CD14-positive monocyte (primary cell): ENCODE results near the gene ARID3B. TPM values are rescaled to one million over a fixed set of nuclear protein-coding genes. Genes with fewer than 3 reads are reported as not detected.

Experiments used
- DNase-seq, 3 donors: peaks; one replicate each; pipeline ENCODE4 v3.0.0-alpha.2; 2011 to 2022
- H2AFZ ChIP-seq: 2 replicates; pipeline ENCODE4 v1.6.0; 2012; ENCODE audit warnings: mild to moderate bottlenecking, low read depth, low read length, inconsistent platforms; ENCODE audit not compliant: insufficient read depth, poor library complexity, severe bottlenecking
- H3K27ac ChIP-seq, 2 donors: 1 replicate in 1 of 2; 2 replicates in 1 of 2; pipeline ENCODE4 v1.5.1; 2012 to 2013; ENCODE audit warnings: low read length in 2 of 2, control low read depth in 1 of 2, inconsistent platforms in 1 of 2, low read depth in 1 of 2, mild to moderate bottlenecking in 1 of 2
- H3K27me3 ChIP-seq, 2 donors: one replicate each; pipeline versions ENCODE4 v1.6.0 to v1.6.1; 2011 to 2013; ENCODE audit warnings: low read length in 2 of 2; ENCODE audit not compliant: control insufficient read depth in 2 of 2, insufficient read depth in 2 of 2
- H3K36me3 ChIP-seq, 2 donors: replicated peaks in 1 of 2; 1 replicate in 1 of 2; 2 replicates in 1 of 2; pipeline versions ENCODE4 v1.5.1 to v1.6.1; 2012 to 2013; ENCODE audit warnings: low read length in 2 of 2, control low read depth in 1 of 2, inconsistent platforms in 1 of 2, mild to moderate bottlenecking in 1 of 2; ENCODE audit not compliant: insufficient read depth in 2 of 2, control insufficient read depth in 1 of 2
- H3K4me1 ChIP-seq, 2 donors: 1 replicate in 1 of 2; 2 replicates in 1 of 2; pipeline versions ENCODE4 v1.5.1 to v1.6.1; 2012 to 2013; ENCODE audit warnings: low read length in 2 of 2, control low read depth in 1 of 2, inconsistent platforms in 1 of 2, mild to moderate bottlenecking in 1 of 2, moderate library complexity in 1 of 2; ENCODE audit not compliant: insufficient read depth in 2 of 2, control insufficient read depth in 1 of 2
- H3K4me2 ChIP-seq: replicated peaks from 2 replicates; pipeline ENCODE3; 2012; ENCODE audit warnings: low read length, moderate library complexity, mild to moderate bottlenecking; ENCODE audit not compliant: poor library complexity, severe bottlenecking; ENCODE audit errors: extremely low read depth
- H3K4me3 ChIP-seq, 3 experiments: fragments of 200-600 bp in 1 of 3; sonication (generic) in 1 of 3; replicated peaks in 1 of 3; 1 replicate in 2 of 3; 2 replicates in 1 of 3; pipeline ENCODE4 v1.5.1; 2011 to 2013; ENCODE audit warnings: low read length in 3 of 3, mild to moderate bottlenecking in 3 of 3, control low read depth in 2 of 3, low read depth in 2 of 3, inconsistent platforms in 1 of 3, moderate library complexity in 1 of 3
- H3K79me2 ChIP-seq: 2 replicates; pipeline ENCODE4 v1.6.0; 2012; ENCODE audit warnings: mild to moderate bottlenecking, control low read depth, inconsistent platforms, low read length, moderate library complexity; ENCODE audit not compliant: insufficient read depth
- H3K9ac ChIP-seq: 2 replicates; pipeline ENCODE4 v1.6.0; 2017; ENCODE audit warnings: low read length, mild to moderate bottlenecking; ENCODE audit not compliant: insufficient read depth, poor library complexity, severe bottlenecking
- H3K9me3 ChIP-seq, 2 donors: replicated peaks in 1 of 2; 1 replicate in 1 of 2; 2 replicates in 1 of 2; pipeline versions ENCODE4 v1.5.1 to v1.6.1; 2012 to 2013; ENCODE audit warnings: low read length in 2 of 2, control low read depth in 1 of 2; ENCODE audit not compliant: control insufficient read depth in 1 of 2, insufficient read depth in 1 of 2
- H4K20me1 ChIP-seq: 2 replicates; pipeline ENCODE4 v1.6.0; 2012; ENCODE audit warnings: mild to moderate bottlenecking, low read length, control low read depth, moderate library complexity; ENCODE audit not compliant: insufficient read depth
- H3K27ac Mint-ChIP-seq, 7 donors: one replicate each; pipeline ENCODE4 v1.8.0; 2020; ENCODE audit warnings: mild to moderate bottlenecking in 7 of 7, mixed read lengths in 7 of 7, moderate library complexity in 6 of 7, inconsistent platforms in 2 of 7
- H3K27me3 Mint-ChIP-seq, 3 donors: one replicate each; pipeline ENCODE4 v1.8.0; 2021 to 2022; ENCODE audit warnings: low read depth in 3 of 3, mild to moderate bottlenecking in 3 of 3, mixed read lengths in 3 of 3, moderate library complexity in 3 of 3, inconsistent platforms in 1 of 3
- H3K36me3 Mint-ChIP-seq, 2 donors: one replicate each; pipeline ENCODE4 v1.8.0; 2020; ENCODE audit warnings: mixed read lengths in 2 of 2, inconsistent platforms in 1 of 2, mild to moderate bottlenecking in 1 of 2
- H3K4me1 Mint-ChIP-seq: one replicate; pipeline ENCODE4 v1.8.0; 2020; ENCODE audit warnings: mild to moderate bottlenecking, mixed read lengths
- H3K4me3 Mint-ChIP-seq, 2 donors: one replicate each; pipeline ENCODE4 v1.8.0; 2020; ENCODE audit warnings: mild to moderate bottlenecking in 2 of 2, mixed read lengths in 2 of 2, moderate library complexity in 1 of 2
- H3K9me3 Mint-ChIP-seq, 7 donors: one replicate each; pipeline ENCODE4 v1.8.0; 2020 to 2022; ENCODE audit warnings: mixed read lengths in 7 of 7, mild to moderate bottlenecking in 6 of 7, moderate library complexity in 6 of 7, inconsistent platforms in 2 of 7
- CTCF ChIP-seq: fragments of 200-600 bp; IDR thresholded peaks from one replicate; pipeline ENCODE4 v1.8.0; 2022; ENCODE audit warnings: antibody characterized with exemption, mild to moderate bottlenecking
- WGBS: methylation state at CpG from one replicate; pipeline ENCODE4 v1.1.5; 2013; ENCODE audit warnings: missing lambda C conversion rate; ENCODE audit not compliant: insufficient coverage; 5-methylcytosine and 5-hydroxymethylcytosine counted together
- intact Hi-C, 2 donors: fragments of 100-400 bp; cut with micrococcal nuclease; formaldehyde crosslinking; loops; one replicate each; pipeline versions ENCODE4 v1.15.0 to v1.15.1; 2023
- polyA plus RNA-seq, 3 donors: library from polyadenylated mRNA; depleted of rRNA in 1 of 3; unstranded in 2 of 3; stranded (reverse) in 1 of 3; fragments of 300-500 nt in 2 of 3; fragments of >200 nt in 1 of 3; fragmentation: Illumina TruSeq in 2 of 3; gene quantifications; 1 replicate in 2 of 3; 2 replicates in 1 of 3; pipeline ENCODE4 v1.2.3, GENCODE V29; 2012 to 2021

ARID3B gene
- polyA plus RNA-seq, 3 donors = 2.3 to 17.4 (median 4.4) TPM

- intact Hi-C loops = no loop called here
- H3K4me3 Mint-ChIP-seq = no peak overlapping the region
Measured at GRCh38 chr15:74603789-74604705, 63.0 kb downstream of the ARID3B start.

More at GRCh38 chr15:74603789-74604705, 63.0 kb downstream of the ARID3B start:
- no peaks in the 10 kb centered on the region for H3K9me3 ChIP-seq
- no peak overlapping the region for H3K27ac ChIP-seq
- no peak for TF ChIP-seq CTCF
- no peaks in the 10 kb centered on the region for H4K20me1 ChIP-seq
- H3K79me2 ChIP-seq = peaks cover 2% of the 10 kb centered on the region
- Mint-ChIP-seq H3K27ac (no peak overlapping the region), H3K36me3 (peaks cover 0 to 4% of the 10 kb centered on the region in 2 donors), H3K9me3 (peaks cover 0 to 1% (median 0%) of the 10 kb centered on the region in 7 donors), H3K4me1 (peaks cover 5% of the 10 kb centered on the region), H3K27me3 (peaks cover 0 to 5% (median 3%) of the 10 kb centered on the region in 3 donors)
- H3K4me3 ChIP-seq = no peak overlapping the region
- no peak overlapping the region for H3K9ac ChIP-seq
- peaks cover 5 to 11% of the 10 kb centered on the region in 2 donors for H3K4me1 ChIP-seq
- no peak overlapping the region for H2AFZ ChIP-seq
- no peaks in the 10 kb centered on the region for H3K36me3 ChIP-seq
- H3K27me3 ChIP-seq = no peaks in the 10 kb centered on the region
- H3K4me2 ChIP-seq = no peak overlapping the region
- DNase-seq = no peak
- WGBS = 84% methylated on average over 9 of the region's 11 CpGs
